Nephron (organoid): ENCODE results near the gene TBL1XR1.

Source experiments
- H3K27ac Mint-ChIP-seq, 3 experiments: 2 replicates each; pipeline ENCODE4 v1.8.0; 2020; ENCODE audit warnings: mixed read lengths in 3 of 3, mild to moderate bottlenecking in 2 of 3, moderate library complexity in 1 of 3
- H3K27me3 Mint-ChIP-seq: 2 replicates; pipeline ENCODE4 v1.8.0; 2021; ENCODE audit warnings: low read depth, mild to moderate bottlenecking, moderate library complexity, mixed read lengths
- H3K36me3 Mint-ChIP-seq: 2 replicates; pipeline ENCODE4 v1.8.0; 2020; ENCODE audit warnings: low read depth, mixed read lengths
- H3K4me1 Mint-ChIP-seq: 2 replicates; pipeline ENCODE4 v1.8.0; 2020; ENCODE audit warnings: mixed read lengths
- H3K4me3 Mint-ChIP-seq, 3 experiments: 2 replicates each; pipeline ENCODE4 v1.8.0; 2020; ENCODE audit warnings: mild to moderate bottlenecking in 3 of 3, mixed read lengths in 3 of 3, moderate library complexity in 2 of 3
- H3K9me3 Mint-ChIP-seq: 2 replicates; pipeline ENCODE4 v1.8.0; 2020; ENCODE audit warnings: mixed read lengths
- TF ChIP-seq, protein P1 (sequence below), 3 experiments: fragments of 200-600 bp; sonication (generic); IDR thresholded peaks; one replicate each; pipeline ENCODE4 v1.5.0; 2021; ENCODE audit warnings: antibody characterized with exemption in 3 of 3; ENCODE audit not compliant: unreplicated experiment in 3 of 3

TBL1XR1 gene

DNA sequence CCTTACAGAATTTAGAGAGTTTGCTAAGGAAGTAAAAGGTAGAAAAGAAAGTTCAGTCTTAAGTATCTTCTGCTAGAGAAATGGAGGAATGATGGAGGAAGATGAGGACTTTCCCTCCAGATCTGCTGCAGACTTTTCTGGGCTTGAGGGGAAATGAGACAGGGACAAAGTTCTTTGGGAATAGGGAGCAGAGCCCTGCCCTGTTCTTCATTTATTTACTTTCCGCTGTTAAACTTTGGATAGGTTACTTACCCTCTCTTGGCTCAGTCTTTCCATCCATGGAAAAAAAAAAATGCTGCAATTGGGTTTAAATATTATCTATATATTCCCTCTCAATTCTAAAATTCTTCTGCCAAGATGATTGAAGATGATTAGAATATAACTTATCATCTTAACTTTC, 202.9 kb downstream of the TBL1XR1 start:
- H3K27ac Mint-ChIP-seq = no peak overlapping the region
- H3K4me1 Mint-ChIP-seq = no peaks in the 10 kb centered on the region
- H3K9me3 Mint-ChIP-seq = peaks cover 11% of the 10 kb centered on the region
- no peak overlapping the region for H3K4me3 Mint-ChIP-seq
- TF ChIP-seq, protein P1, sequence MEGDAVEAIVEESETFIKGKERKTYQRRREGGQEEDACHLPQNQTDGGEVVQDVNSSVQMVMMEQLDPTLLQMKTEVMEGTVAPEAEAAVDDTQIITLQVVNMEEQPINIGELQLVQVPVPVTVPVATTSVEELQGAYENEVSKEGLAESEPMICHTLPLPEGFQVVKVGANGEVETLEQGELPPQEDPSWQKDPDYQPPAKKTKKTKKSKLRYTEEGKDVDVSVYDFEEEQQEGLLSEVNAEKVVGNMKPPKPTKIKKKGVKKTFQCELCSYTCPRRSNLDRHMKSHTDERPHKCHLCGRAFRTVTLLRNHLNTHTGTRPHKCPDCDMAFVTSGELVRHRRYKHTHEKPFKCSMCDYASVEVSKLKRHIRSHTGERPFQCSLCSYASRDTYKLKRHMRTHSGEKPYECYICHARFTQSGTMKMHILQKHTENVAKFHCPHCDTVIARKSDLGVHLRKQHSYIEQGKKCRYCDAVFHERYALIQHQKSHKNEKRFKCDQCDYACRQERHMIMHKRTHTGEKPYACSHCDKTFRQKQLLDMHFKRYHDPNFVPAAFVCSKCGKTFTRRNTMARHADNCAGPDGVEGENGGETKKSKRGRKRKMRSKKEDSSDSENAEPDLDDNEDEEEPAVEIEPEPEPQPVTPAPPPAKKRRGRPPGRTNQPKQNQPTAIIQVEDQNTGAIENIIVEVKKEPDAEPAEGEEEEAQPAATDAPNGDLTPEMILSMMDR (IDR thresholded peaks at IDR 0.05; ENCODE audit: unreplicated experiment in 3 of 3) = no peak
- H3K27me3 Mint-ChIP-seq = no peaks in the 10 kb centered on the region
- peaks cover 4% of the 10 kb centered on the region for H3K36me3 Mint-ChIP-seq

DNA sequence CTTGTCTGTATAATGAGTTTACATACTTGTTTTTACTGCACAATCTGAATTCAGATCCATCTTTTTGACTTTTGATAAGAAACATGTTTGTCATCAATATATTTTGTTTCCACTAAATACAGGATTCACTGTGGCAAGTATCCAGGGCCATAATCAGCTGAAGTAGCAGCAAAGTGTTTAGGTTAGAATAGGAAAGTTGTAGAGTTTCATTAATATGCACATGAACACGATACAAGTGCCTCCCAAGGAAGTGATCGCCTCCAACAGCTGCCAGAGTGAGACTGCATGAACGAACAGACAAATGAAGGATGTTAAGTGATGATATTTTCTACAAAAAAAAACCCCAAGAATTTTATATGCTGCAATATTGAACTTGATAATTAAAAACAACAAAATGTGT, 204.3 kb downstream of the TBL1XR1 start:
- H3K9me3 Mint-ChIP-seq = peaks cover 10% of the 10 kb centered on the region
- TF ChIP-seq, protein P1 (IDR thresholded peaks at IDR 0.05; ENCODE audit: unreplicated experiment in 3 of 3) = no peak
- no peaks in the 10 kb centered on the region for H3K4me1 Mint-ChIP-seq

DNA sequence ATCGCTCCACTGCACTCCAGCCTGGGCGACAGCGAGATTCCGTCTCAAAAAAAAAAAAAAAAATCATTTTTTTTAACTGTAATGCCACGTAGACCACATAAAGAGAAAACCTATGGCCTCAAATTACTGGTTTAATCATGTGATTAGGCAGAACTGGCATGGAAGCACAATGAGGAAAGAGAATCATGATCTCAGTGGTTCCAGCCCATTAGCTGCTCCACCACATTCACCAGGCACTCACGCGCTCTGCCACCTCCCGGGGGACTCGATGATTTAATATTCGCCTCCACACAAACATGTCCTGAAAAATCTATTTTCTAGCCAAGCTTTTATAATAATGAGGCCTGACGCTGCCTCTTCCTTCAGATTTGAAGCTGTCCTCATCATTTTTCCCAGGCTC, 204.7 kb downstream of the TBL1XR1 start:
- no peaks in the 10 kb centered on the region for H3K4me1 Mint-ChIP-seq
- H3K4me3 Mint-ChIP-seq = no peak overlapping the region
- peaks cover 10% of the 10 kb centered on the region for H3K9me3 Mint-ChIP-seq
- H3K27ac Mint-ChIP-seq = no peak overlapping the region
- no peaks in the 10 kb centered on the region for H3K27me3 Mint-ChIP-seq
- TF ChIP-seq, protein P1 (IDR thresholded peaks at IDR 0.05; ENCODE audit: unreplicated experiment in 3 of 3) = no peak
- peaks cover 4% of the 10 kb centered on the region for H3K36me3 Mint-ChIP-seq

More for the DNA sequence above, 204.3 kb downstream of the TBL1XR1 start:
- H3K27me3 Mint-ChIP-seq = no peaks in the 10 kb centered on the region
- peaks cover 4% of the 10 kb centered on the region for H3K36me3 Mint-ChIP-seq
- H3K4me3 Mint-ChIP-seq = no peak overlapping the region
- H3K27ac Mint-ChIP-seq = no peak overlapping the region

DNA sequence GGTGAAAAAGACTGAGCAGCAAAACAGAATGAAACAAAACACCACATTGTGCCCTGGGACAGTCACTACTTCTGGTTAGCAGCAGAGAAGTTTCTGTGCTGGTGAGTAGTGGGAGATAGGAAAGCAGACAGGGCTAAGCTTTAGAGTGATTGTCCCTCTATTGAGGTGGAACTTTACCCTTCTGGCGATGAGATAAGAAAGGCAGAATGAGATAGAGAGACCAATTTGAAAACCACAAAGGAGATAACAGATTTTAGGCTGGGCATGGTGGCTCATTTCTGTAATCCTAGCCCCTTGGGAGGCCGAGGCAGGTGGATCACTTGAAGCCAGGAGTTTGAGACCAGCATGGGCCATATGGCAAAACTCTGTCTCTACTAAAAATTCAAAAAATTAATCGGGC, 208.5 kb downstream of the TBL1XR1 start:
- Mint-ChIP-seq H3K36me3 (peaks cover 4% of the 10 kb centered on the region), H3K4me3 (no peak overlapping the region), H3K9me3 (peaks cover 10% of the 10 kb centered on the region), H3K4me1 (no peaks in the 10 kb centered on the region), H3K27ac (no peak overlapping the region), H3K27me3 (no peaks in the 10 kb centered on the region)
- TF ChIP-seq, protein P1 (IDR thresholded peaks at IDR 0.05; ENCODE audit: unreplicated experiment in 3 of 3) = no peak

DNA sequence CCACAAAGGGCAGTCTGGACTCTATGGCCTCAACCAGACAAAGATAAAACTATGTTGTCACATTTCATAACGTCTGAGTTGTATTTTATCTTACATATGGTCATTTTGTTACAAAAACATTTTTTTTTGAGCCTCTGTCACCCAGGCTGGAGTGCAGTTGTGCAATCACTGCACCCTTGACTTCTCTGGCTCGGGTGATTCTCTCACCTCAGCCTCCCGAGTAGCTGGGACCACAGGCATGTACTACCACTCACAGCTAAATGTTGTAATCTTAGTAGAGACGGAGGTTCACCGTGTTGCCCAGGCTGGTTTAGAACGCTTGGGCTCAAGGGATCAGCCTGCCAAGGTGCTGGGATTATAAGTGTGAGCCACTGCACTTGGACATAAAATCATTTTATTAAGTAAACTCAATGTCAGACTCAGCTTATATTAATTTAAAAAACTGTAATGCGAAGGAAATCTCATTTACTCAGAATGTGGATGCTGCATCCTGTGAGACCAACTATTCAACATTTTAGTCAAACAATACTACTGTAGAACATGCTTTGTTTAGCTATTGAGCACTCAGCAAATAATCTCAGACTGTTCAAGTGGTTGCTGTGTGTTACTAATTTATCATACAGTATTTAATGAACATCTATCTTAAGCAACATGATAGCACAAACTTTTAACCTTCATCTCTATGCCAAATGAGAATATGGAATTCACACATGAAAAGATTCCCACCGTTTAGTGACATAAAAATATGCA, 209.2 kb downstream of the TBL1XR1 start:
- TF ChIP-seq, protein P1 (IDR thresholded peaks at IDR 0.05; ENCODE audit: unreplicated experiment in 3 of 3) = no peak
- no peaks in the 10 kb centered on the region for H3K4me1 Mint-ChIP-seq
- H3K4me3 Mint-ChIP-seq = no peak overlapping the region
- H3K27ac Mint-ChIP-seq = no peak overlapping the region
- H3K27me3 Mint-ChIP-seq = no peaks in the 10 kb centered on the region
- H3K36me3 Mint-ChIP-seq = peaks cover 4% of the 10 kb centered on the region
- peaks cover 10% of the 10 kb centered on the region for H3K9me3 Mint-ChIP-seq

DNA sequence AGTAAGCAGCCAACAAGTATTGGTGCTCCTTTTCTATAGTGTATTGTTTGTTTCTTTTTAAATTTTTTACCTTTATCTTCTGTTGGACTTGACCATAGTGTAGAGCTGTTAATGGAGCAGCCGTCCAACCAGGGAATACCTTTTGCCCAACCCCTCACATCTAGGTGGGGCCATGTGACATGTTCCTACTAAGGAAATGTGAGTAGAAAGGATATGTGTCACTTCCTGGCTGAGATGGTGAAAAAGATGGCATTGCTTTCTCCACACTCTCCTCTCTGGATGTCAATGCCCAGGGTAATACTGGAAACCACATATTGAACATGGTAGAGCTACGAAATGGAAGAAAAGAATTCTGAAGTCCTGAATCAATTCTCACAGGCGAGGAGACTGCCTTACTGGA, 218.8 kb downstream of the TBL1XR1 start:
- Mint-ChIP-seq H3K27ac (no peak overlapping the region), H3K9me3 (peaks cover 3% of the 10 kb centered on the region), H3K4me1 (no peaks in the 10 kb centered on the region), H3K4me3 (no peak overlapping the region), H3K27me3 (no peaks in the 10 kb centered on the region), H3K36me3 (no peaks in the 10 kb centered on the region)
- TF ChIP-seq, protein P1 (IDR thresholded peaks at IDR 0.05; ENCODE audit: unreplicated experiment in 3 of 3) = no peak
